ENCODE results near the gene TBL1XR1.
A peak's percentile ranks its signal among the peaks of the same experiment; 100 is the strongest.

TBL1XR1 gene

DNA sequence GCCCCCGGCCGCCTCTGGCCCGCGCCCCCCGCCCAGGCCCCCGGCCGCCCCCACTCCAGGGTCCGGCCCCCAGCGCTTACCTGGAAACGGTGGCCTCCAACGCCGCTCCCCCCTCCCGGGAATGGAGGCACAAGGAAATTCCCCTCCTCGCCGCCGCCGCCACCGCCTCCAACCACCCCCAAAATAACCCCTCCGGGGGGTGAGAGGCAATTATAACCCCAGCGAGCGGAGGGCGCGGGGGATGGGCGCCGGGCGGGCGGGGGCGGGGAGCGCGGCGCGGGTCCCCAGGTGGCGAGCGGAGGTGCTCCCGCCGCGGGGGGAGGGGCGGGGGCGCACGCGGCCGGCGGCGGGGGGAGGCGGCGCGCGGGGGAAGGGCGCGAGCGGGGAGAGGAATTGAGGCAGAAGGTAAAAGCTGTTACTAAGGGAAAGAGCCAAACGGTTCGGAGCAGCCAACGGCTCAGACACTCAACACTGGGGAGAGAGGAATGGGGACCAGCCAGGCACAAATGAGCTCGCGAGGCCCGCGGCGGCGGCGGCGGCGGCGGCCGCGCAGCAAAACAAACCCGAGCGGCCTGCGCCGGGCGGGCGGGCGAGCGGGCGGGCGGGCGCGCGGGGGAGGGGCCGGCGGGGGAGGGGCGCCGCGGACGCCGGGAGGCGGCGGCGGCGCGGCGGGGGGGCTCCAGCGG lies at the start of gene TBL1XR1:
Gene TBL1XR1 (minus strand): TSS at position 442 of the 686 bp plus-strand sequence. CDS start 132,505 bp downstream, outside the sequence.
- DNase-seq, result peak; percentile 86

GRCh38 chr3:177245250-177245649 lies 48.0 kb upstream of the TBL1XR1 start:
- no peak for DNase-seq

- DNase-seq, result no peak
Observed at GRCh38 chr3:177244606-177245005, 47.3 kb upstream of the TBL1XR1 start.

- DNase-seq, result no peak
Observed at GRCh38 chr3:177238686-177239216, 41.5 kb upstream of the TBL1XR1 start.

DNA sequence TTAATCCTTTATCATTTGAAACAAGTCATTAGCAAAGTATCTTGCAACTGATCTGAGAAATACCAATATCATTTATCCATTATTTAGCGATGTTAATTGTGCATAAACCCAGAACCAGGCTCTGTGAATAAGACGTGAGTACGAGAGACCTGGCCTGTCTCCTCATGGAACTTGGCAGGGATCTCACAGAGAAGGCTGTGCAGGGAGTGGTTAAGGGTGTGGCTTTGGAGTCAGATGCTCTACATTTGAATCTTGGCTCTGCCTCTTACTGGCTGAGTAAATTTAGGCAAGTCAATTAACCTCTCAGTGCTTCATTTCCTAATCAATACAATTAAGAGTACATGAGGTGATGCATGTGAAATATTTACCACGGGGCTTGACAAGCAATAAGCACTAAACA lies 39.9 kb upstream of the TBL1XR1 start:
- no peak for DNase-seq

- DNase-seq, result no peak
Observed at GRCh38 chr3:177236704-177237103, 39.4 kb upstream of the TBL1XR1 start.

DNA sequence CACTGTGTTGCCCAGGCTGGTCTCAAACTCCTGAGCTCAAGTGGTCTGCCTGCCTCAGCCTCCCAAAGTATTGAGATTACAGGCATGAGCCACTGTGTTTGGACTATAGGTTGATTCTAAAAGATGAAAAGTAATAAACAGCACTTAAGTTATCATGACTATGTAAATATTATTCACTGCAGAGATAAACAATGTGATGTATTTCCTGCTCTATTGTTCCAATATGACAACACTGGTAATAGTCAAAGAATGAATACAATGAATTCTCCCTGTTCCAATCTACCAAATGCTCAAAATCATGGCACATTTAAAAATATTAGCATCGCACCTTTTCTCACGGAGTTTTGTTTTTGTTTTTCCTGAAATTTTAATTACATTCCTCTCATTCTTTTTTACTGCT lies 36.8 kb upstream of the TBL1XR1 start:
- DNase-seq, result no peak

- no peak for DNase-seq
Observed at GRCh38 chr3:177231242-177231641, 34.0 kb upstream of the TBL1XR1 start.

- no peak for DNase-seq
Observed at GRCh38 chr3:177230641-177231040, 33.4 kb upstream of the TBL1XR1 start.

GRCh38 chr3:177229791-177230190 lies 32.5 kb upstream of the TBL1XR1 start:
- no peak for DNase-seq

DNA sequence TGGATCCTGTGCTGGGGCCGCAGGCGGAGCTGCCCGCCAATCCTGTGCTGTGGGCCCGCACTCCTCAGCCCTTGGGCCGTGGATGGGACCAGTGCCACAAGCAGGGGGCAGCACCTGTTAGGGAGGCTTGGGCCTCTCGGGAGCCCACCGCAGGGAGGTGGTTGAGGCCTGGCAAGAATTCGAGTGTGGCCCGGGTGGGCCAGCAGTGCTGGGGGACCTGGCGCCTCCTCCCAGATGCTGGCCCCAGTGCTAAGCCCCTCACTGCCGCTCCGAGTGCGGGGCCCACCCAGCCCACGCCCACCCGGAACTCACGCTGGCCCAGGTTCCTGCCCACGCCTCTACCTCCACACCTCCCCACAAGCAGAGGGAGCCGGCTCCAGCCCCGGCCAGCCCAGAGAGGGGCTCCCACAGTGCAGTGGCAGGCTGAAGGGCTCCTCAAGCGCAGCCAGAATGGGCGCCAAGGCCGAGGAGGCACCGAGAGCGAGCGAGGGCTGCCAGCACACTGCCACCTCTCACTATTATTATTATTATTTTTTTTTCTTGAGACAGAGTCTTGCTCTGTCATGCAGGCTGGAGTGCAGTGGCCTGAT lies 31.4 kb upstream of the TBL1XR1 start:
- no peak for DNase-seq

DNA sequence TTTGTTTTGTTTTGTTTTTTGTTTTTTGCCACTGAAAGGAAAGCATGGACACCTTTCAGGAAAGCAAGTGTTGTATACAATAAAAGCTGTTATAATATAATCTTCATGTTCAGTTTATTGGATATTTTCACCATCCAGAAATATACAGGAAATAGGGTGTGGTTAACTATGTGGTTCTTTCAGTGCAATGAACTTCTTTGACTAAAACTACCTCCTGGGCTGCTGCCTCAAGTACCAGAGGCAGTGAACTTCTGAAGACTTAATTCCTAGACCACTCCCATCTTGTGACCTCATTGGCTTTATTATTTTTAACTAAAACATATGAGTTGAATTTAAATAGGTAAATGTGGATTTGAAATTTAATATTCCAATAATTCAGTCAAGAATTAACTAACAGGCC lies 27.1 kb upstream of the TBL1XR1 start:
- no peak for DNase-seq

DNA sequence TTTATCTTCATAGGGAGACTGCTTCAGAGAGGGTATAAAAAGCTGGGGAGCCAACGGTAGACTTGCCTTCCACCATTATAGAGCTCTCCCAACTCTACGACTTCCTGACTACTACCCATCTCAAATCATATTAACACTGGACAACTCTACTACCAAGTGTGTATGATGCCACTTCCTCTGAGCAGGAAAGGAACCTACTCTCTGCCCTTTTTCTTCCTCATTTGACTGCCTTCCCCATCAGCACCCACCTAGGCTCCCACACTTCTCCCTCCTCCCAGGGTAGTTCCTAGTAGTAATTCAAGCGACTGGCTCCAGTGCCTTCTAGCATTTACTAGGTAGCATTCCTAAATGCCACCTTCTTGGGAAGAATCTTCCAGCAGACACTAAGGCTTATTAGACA lies 24.5 kb upstream of the TBL1XR1 start:
- no peak for DNase-seq

- no peak for DNase-seq
Observed at GRCh38 chr3:177220136-177220974, 23.1 kb upstream of the TBL1XR1 start.

DNA sequence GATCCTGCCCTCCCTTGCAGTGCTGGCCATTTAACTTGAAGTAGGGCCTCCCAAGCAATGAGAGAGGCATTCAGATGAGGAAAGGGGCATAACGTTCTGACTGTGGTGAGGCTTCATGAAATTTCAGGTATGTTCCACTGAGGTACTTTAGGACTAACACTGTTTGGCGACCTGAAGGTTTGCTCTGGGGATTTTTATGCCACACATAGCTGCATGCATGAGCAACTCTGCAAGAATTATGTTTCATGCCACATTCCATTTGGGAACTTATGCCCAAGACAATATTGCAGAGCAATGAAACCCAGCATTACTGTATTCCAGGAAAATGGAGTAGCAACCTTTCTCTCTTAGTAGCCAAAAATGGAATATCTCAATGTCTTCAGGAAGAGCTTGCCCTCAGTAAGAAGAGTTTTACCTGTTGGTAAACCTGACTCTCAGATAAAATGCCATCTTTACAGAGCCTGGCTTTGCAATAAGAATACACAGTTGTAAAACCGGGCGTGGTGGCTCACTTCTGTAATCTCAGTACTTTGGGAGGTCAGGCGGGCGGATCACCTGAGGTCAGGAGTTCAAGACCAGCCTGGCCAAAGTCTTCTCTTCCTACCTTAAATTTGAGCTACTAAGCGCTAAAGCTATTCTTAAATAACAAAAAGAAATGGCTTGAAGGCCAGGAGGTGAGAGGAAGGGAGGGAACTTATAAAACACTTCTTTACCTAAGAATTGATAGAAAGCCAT lies 16.7 kb upstream of the TBL1XR1 start:
- DNase-seq, result no peak

DNA sequence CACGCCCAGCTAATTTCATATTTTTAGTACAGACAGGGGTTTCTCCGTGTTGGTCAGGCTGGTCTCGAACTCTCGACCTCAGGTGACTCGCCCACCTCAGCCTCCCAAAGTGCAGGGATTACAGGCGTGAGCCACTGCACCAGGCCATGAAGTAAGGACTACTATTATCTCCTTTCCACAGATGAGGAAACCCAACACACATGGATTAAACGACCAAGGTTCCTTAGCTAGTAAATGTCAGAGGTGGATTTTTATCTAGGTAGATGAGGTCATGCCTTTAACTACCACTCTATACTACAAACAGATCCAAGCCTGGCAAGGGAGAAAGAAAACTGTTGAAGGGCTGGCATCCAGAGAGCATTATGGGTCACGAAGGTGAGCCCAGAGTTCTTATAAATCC lies 15.5 kb upstream of the TBL1XR1 start:
- DNase-seq, result no peak

GRCh38 chr3:177212278-177212610 lies 15.0 kb upstream of the TBL1XR1 start:
- no peak for DNase-seq

DNA sequence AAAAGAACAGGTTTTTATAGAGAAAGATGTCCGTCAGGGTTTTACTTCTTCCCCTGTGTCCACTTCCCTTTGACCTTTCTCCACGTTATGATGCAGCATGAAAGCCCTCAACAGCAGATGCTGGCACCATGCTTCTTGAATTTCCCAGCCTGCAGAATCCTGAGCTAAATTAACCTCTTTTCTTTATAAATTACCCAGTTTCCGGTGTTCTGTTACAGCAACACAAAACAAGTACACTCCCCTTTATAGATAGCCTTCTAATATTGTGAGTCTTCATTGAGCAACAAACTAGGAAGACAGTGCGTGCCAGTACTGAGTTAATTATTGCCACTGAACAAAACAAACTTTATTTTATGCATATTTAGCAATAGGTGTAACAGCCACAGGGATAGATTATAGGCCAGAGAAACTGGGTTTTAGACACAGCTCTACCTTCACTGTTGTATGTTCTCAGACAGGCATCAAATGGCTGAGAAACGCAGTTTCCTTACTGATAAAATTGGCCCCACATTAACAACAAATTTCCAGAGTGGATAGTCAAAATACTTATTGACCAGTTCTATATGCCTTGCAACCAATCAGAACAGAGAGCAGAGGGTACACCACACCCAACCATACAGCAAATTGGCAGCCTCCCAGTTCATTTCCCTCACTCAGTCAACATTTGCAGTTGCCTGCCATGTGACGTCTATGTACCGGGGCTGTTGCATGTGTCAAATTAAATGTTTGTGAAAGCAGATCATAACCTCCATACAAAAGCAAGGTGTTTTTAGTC lies 14.4 kb upstream of the TBL1XR1 start:
- no peak for DNase-seq

GRCh38 chr3:177210744-177211502 lies 13.6 kb upstream of the TBL1XR1 start:
- DNase-seq, result no peak

- DNase-seq, result no peak
Observed at GRCh38 chr3:177209509-177209908, 12.2 kb upstream of the TBL1XR1 start.

DNA sequence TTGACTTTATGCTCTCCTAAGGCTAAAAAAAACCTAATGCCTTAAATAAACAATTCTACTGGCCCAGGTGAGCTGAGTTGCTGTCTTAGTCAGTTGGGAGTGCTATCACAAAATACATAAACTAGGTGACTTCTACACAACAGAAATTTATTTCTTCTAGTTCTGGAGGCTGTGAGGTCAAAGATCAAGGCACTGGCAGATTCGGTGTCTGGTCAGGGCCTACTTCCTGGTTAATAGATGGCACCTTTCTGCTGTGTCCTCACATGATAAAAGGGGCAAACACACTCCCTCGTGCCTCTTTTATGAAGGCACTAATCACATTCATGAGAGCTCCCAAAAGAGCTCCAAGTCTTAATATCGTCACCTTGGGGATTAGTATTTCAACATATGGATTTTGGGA lies 11.5 kb upstream of the TBL1XR1 start:
- DNase-seq, result no peak

DNA sequence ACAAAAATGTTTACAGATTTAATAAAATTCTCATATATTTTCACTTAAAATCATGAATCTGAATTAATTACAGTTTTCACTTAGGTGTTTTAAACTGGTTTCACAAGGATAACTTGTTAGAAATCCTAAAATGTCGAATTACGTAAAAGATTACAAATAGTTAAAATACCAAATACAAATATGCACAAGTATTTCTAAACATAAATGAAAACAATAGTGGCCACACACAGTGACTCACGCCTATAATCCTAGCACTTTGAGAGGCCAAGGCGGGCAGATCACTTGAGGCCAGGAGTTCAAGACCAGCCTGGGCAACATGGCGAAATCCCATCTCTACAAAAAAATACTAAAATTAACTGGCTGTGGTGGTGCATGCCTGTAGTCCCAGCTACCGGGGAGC lies 10.9 kb upstream of the TBL1XR1 start:
- no peak for DNase-seq

Measured in activated CD4-positive, alpha-beta T cell treated with anti-CD3 and anti-CD28 coated beads, Interleukin-2, amount 50 U/mL, for 1 hour (primary cell).